ACHN (cell line): ENCODE measurements around the gene SHH.
"Not testable (repeated sequence)": the region's sequence is repeated elsewhere in the genome, so short reads cannot be mapped to it uniquely, and the experiment has no call there.

ENCODE experiments used
- DNase-seq: peaks from one replicate; pipeline ENCODE4 v3.0.0-alpha.2; 2015
- in situ Hi-C: cut with HindIII; loops from 2 replicates; pipeline ENCODE4 v1.10.0; 2017; ENCODE audit warnings: low sequenced_read_pairs, low pct_ligation_motif_present, low pct_unique_long_range_greater_than_20kb

The SHH gene

GRCh38 chr7:155829796-155830470, 17.7 kb upstream of the SHH start:
- DNase-seq: no peak
- in situ Hi-C loops: no loop called here

- no peak for DNase-seq
- in situ Hi-C loops: no loop called here
Measured at GRCh38 chr7:155825336-155825735, 13.1 kb upstream of the SHH start.

GRCh38 chr7:155824227-155824886, 12.1 kb upstream of the SHH start:
- in situ Hi-C loops: no loop called here
- no peak for DNase-seq

- no peak for DNase-seq
- in situ Hi-C loops: no loop called here
Measured at GRCh38 chr7:155821851-155822250, 9.6 kb upstream of the SHH start.

GRCh38 chr7:155820788-155821187, 8.5 kb upstream of the SHH start:
- no peak for DNase-seq
- in situ Hi-C loops: no loop called here

- in situ Hi-C loops: no loop called here
- no peak for DNase-seq
Measured at GRCh38 chr7:155820246-155820645, 8.0 kb upstream of the SHH start.

- in situ Hi-C loops: no loop called here
- DNase-seq: no peak
Measured at GRCh38 chr7:155819186-155819585, 6.9 kb upstream of the SHH start.

GRCh38 chr7:155818820-155819168, 6.5 kb upstream of the SHH start:
- in situ Hi-C loops: no loop called here
- DNase-seq: no peak

- DNase-seq: no peak
- in situ Hi-C loops: no loop called here
Measured at GRCh38 chr7:155818154-155818819, 6.0 kb upstream of the SHH start.

- DNase-seq, in situ Hi-C loops: not testable (repeated sequence)
Measured at GRCh38 chr7:155817515-155817914, 5.3 kb upstream of the SHH start.

- in situ Hi-C loops: no loop called here
- DNase-seq: no peak
Measured at GRCh38 chr7:155816996-155817395, 4.7 kb upstream of the SHH start.

- in situ Hi-C loops: no loop called here
Measured at GRCh38 chr7:155816192-155816508, 3.9 kb upstream of the SHH start.

GRCh38 chr7:155815332-155816191, 3.3 kb upstream of the SHH start:
- peak; percentile 80 for DNase-seq
- in situ Hi-C loops: no loop called here

More at GRCh38 chr7:155816192-155816508, 3.9 kb upstream of the SHH start:
- DNase-seq: no peak

- in situ Hi-C loops: no loop called here
- DNase-seq: no peak
Measured at GRCh38 chr7:155814316-155815276, 2.3 kb upstream of the SHH start.

GRCh38 chr7:155813546-155814315, 1.5 kb upstream of the SHH start:
- in situ Hi-C loops: no loop called here
- no peak for DNase-seq

- DNase-seq: no peak
- in situ Hi-C loops: no loop called here
Measured at GRCh38 chr7:155813125-155813524, 862 bp upstream of the SHH start.

GRCh38 chr7:155811560-155811894, 736 bp downstream of the SHH start:
- no peak for DNase-seq
- in situ Hi-C loops: no loop called here
